Medulla oblongata (tissue), 1 donor: Measurements from ENCODE around the gene INTS1.

ENCODE experiments used
- DNase-seq: peaks from one replicate; pipeline ENCODE4 v3.0.0-alpha.2; 2015; ENCODE audit errors: extremely low spot score

The INTS1 gene

DNA sequence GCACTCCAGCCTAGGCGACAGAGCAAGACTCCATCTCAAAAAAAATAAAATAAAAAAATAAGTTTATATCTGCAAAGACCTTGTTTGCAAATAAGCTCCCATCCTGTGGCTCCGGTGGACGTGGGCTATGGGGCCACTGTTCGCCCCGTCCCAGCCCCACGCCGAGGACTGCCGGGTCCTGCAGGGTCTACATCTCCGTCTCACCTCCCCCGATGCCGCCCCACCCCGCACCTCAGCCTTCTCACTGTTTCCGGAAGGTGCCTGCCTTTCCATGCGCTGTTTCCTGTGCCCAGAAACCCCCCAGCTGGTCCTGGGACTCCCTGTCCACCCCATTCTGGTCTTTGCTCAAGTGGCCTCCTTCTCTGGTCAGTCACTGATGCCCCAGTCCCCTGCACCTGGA, 5.0 kb upstream of the INTS1 start:
- DNase-seq: no peak

DNA sequence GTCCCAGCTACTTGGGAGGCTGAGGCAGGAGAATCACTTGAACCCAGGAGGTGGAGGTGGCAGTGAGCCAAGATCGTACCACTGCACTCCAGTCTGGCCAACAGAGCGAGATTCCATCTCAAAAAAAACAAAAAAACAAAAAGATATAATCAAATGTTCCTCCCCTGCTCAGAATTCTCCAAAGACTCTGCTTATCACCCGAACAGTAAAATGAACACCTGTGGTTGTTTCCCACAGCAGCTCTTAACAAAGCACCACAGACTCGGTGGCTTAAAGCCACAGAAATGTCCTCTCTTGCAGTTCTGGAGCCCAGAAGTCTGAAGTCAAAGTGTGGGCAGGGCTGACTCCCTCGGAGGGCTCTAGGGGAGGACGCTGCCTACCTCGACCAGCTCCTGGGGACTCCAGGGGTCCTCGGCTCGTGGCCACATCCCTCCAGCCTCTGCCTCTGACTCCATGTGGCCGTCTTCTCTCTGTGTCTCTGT, 4.1 kb upstream of the INTS1 start:
- no peak for DNase-seq

DNA sequence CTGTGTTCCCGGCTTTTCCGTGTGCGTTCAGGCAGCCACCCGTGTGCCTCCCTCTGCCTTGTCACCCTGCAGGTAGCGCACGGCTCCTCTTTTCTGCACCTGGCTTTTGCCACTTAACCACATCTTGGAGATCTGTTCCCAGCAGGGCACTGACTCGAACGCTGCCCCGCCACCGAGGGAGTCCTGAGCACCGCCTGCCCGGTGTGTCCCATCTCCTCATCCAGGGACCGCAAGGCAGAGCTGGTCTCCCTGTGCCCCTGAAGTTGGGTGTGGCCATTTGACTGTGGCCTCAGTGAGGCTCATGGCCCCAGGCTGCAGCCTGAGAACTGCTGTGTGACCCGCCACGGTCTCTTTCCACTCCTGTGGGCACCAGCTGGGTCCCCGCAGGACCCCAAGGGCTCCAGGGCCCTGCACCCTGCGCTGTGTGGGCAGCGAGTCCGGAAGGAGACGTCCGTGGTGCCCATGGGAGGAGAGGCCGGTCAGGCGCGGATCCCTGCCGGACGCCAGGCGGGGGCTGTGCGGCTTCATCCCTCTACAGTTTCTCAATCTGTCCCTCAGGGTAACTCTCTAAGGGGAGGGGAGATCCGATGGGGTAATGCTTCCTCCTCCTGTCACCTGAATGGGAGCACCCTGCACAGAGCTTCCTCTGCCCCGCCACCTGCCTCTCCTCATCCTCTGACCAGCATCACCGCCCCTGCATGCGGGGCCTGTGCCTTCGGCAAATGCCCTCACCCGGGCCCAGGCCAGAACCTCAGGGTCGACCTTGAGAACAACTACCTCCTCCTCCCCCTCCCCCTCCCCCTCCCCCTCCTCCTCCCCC, 1.8 kb upstream of the INTS1 start:
- DNase-seq: no peak

DNA sequence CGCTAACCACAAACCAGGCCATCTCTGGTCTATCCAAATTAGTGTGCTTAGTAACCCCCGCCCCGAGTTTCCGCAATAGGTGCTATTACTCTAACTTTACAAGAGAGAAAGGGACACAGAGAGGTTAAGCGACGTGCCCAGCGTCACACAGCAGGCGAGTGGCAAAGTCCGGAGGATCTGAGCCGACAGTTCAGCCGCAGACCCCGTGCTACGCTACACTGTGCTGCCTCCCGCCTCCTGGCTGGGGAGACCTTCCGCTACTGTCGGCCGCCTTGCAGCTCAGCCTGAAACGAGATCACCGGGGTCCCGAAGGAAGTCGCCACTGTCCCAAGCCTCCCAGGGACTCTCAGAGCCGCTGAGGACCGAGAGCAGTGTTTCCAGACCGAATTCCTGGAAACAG, 799 bp downstream of the INTS1 start:
- DNase-seq: no peak

DNA sequence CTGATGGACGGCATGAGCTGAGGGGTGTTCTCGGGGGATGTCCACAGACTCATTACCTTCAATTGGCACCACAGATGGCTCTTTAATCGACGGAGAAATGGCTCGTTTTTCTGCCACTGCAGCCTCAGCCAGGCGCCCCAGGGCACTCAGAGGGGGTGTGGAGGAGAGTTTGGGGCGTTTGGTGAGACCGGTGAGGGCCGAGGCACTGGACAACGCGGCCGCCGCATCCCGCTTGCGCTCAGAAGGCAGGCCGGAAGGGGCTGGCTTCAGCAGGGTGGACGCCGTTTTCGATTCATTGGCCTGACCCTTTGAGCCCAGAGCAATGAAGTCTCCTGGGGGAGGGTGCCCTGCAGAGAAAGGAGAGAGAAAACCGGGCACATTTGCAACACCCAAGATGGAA, 1.3 kb downstream of the INTS1 start:
- DNase-seq: no peak

DNA sequence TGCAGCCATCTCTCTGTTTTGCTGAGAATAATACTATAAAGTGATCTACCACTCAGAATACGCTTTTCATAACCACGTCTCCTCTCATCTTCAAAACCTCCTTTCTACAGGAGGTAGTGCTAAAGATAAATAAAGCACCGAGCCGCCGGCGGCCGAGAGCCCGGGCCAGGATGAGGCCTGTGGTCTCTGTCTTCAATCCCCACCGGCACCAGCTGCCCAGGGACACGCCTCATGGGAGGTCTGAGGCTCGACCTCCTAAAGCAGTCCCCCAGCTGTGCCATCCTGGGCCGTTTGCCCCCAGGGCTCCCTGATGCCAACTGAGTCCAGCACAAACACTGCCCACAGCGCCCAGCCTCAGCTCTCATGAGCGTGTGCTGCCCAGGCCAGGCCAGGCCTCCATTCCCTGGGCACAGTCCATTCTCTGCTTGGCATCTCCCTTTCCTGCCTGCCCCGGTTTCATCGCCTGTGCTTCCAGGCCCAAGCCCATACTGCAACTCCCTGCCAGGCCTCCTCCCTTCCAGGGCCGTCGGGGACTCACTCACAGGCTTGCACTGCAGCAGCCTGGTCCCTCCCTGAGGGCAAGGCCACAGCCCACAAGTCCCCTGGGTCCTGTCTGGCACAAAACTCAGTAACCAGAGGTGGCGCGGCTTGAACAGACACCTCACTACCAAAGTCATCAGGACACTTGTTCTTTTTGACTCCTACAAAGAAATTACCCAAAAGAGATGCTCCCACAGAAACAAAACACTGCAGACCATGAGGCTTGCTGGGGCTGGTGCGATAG, 2.5 kb downstream of the INTS1 start:
- no peak for DNase-seq

DNA sequence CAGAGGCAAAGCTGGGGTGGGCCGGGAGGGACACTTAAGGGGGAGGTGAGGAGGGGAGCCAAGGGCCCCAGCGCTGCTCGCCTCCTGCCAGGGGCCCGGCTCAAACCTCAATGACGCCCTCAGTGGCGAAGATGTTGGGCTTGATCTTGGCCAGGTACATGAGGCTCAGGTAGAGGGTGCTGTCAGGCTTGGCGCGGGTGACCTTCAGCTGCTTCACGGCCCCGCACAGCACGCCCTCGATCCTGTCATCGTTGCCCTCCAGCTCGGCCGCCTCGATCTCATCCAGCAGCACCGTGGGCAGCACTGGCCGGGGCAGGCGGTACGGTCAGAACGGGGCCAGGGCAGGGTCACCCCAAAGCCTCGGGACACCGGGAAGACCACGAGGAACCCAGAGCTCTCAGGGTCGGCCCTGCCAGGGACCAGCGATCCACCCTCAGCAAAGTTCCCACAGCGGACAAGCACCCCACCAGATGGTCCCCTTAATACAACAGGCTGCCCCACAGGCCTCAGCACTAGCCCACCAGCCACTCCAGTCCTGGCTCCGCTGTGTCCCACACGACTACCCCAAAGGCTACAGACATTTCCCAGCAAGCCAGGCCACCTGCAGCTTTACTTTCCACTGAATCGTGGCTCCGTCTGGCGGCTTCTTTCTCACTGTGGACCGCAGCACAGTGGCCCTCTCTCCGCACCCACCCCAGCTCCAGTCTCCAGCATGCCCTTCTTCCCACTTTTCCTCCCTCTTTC, 4.0 kb downstream of the INTS1 start:
- DNase-seq: no peak

DNA sequence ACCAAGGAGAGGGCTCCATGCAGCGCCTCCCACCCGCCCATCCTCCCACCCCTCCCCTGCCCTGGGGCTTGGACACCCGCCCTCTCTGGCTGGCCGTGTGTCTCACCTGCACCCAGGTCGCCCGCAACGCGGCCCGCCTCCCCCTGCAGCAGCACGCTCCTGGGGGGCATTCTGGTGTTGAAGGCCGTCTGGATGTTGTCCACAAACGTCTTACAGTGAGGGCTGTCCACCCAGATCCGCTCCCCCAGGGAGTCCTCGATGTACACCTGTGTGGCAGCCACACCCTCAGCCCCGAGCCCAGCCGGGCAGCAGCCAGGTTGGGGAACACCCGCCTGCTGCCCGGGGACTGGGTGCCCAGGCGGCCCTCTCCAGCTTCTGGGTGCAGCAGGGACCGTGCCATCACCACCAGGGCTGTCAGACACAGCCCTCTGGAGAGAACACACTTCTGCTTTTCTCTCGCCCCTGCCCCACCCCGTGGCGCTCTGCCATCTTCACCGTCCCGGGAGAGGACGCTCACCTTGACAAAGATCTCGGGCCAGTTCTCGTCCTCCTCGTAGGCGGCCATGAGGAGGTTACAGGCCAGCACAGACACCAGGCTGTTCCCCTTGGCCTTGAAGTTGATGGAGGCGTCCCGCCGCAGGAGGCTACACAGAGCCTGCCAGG, 4.7 kb downstream of the INTS1 start:
- DNase-seq: no peak

DNA sequence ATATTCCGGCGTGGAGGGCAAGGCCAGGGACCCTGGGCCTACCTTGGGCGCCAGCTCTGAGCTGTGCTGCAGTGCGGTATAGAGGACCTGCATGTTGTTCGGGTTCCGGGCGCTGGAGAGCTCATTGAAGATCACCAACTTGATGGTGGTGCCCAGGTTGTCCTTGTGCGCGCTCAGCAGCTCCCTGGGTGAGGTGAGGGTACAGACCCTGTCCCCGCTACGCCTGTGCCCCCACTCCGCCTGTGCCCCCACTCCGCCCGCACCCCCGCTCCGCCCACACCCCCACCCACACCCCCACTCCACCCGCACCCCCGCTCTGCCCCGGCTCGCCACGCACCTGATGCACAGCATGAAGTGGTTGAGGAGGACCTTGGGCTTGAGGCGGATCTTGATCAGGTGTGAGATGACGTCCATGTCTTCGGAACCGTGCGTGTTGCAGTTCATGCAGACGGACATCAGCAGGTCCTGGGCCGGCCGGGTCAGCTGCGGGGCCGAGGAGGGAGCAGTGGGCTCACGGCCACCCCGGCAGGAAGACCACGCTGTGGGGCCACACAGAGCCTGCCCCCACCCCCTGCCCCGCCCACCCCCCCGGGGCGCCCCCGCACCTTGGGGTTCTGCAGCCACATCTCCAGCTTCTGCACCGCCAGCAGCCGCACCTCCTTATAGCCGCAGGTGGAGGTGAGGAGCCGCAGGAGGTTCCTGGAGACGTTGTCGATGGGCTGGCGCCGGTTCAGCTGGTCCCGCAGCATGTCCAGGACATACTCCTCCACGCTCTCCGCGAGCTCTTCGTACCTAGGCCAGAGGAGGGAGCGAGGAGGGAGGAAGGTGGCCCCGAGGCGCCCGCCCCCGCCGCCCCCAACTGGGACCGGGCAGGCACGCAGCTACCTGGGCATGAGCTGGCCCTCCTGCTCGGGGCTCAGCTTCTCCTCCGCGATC, 5.6 kb downstream of the INTS1 start:
- no peak for DNase-seq

DNA sequence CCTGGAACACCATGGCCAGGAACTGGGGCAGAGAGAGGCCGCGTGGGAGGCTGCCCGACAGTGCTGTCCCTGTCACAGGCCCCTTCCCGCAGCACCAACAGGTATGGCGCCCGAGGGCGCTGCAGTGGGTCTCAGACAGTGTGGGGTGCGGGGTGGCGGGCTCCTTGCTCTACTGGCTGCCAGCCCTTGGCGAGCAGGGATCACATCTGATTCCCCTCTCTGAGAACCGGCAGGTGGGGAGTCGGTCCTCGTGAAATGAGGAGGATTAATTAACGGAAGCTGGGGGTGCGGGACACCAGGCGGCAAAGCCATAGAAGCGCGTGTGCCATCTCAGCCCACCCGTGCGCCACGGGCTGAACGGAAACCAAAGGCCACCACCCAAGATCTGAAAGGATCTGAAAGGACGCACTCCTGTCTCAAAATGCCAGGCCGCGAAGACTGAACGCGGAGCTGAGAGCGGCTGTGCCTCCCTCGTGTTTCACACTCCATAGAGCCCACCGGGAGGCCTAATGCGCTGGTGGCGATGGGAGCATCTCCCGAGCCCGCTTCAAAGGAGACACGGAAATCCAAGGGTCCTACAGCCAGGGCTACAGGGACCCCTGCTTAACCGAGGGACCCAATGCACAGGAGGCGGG, 6.8 kb downstream of the INTS1 start:
- DNase-seq: no peak

DNA sequence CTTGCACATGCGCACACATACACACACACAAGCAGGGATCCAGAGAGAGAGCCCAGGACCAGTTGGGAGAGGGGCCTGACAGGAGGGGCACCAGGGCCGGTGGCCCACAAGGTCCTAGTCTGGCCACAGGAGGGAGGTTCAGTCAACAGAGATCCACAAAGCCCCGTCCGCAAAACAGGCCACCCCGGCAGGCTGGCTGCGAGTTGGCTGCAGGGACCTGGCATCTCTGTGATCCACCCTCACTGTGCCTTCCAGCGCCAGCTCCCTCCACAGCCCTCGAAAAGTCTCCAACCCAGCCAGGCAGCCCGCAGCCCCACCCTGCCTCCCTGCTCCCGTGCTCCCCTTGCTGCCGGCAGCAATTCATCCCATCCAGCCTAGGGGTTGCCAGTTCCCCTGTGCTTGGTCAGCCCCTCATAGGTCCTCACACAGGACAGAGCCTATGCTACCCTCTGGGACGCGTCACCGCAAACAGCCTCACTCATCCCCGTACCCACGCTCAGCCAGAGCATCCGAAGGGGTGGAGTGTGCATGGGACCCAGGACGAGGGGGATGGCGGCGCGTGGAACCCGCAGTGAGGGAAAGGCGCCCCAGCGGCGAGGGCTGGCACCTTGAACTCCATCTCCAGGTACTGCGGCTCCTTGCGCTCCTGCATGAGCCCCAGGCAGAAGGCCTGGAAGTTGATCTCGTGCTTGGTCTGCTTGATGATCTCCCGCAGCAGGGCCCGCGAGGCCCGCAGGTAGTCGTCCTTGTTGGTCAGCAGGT, 7.5 kb downstream of the INTS1 start:
- no peak for DNase-seq

DNA sequence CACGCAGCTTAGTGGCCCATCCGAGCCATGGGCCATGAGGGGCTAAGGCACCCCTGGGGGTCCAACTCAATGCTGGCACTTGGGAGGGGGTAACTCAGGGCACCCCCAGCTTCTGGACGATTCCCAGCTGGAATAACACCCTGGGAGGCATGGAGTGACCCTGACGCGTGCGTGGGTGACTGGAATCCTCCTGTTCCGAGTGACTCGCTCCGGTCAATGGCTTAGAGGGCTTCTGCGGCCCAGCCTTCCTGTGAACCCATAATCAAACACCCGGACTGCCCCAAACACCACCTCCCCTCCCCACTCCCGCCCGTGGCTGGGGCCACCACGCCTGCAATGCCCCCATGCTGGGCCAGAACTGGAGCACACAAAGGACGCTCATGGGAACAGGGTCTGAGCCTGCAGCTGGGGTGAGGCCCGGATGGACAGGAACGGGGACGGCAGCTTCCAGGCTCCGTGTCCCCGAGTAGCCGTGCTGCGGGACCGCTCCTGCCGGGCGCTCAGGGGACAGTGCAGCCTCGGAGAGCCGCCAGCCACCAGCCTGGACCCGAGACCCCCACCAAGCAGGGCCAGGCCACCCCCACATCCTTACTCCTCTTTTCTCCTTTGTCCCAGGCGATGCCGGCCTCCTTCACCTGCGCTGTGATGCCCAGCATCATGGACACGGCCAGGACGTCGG, 8.5 kb downstream of the INTS1 start:
- no peak for DNase-seq

DNA sequence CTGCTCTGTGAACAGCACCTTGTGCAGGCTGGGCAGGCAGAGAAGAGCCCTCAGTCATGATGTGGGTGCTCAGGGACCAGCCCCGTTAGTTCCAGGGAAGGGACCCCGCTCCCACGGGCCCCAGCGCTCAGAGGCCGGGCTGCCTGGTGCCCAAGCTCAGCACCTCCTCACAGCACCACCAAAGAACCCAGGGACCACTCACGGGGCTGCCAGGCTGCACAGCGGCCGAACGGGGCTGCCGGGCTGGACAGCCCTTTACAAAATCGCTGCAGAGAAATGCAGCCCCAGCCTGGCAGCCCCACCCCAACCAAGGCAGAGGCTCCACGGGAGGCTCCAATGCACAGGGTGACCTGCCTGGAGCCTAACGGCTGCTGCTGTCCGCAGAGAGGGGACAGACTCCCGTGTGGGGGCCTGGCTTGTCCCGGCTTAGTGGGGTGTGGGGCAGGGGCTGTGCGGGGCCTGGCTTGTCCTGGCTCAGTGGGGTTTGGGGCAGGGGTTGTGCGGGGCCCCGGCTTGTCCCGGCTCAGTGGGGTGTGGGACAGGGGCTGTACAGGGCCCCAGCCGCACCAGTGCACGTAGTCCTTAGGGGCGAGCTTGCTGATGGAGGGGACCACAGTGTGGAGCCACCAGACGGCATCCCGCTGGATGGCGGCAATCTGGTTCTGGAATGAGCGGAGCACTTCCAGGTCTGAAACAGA, 9.2 kb downstream of the INTS1 start:
- no peak for DNase-seq

DNA sequence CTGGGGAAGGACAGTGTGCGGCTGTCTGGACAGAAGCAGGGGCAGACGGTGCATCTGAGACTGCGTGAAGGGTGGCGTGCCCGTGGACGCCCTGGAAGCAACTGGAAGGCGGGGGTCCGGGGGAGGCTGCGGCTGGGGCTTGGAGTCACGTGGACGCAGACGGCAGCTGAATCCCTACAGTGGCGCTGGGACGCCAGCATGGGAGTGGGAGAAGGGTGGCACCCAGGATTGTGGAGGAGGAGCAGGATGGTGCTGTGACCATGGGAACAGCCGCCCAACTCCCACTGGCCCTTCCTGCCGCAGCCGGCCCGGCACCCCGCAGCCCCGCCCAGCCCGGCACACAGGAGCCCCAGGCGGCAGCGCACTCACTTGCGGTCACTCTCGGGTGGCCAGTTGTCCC, 9.7 kb downstream of the INTS1 start:
- DNase-seq: no peak

DNA sequence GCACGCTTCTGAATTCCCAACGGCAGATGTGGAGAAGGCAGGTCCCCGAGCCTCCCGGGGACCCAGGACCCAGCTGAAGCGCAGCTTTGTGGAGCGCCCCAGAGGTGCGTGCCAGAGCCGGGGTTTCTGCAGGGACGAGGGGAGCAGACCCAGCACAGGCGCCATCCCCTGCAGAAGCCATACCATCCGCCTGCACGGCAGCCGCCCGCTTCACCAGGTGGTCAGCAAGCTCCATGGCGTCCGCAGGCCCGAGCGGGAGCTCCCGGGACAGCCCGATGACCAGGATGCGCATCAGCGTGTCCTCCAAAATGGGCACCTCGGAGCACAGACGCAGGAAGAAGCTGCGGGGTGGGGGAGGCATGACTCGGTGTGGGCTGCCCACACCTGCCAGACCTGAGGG, 10.6 kb downstream of the INTS1 start:
- DNase-seq: no peak

DNA sequence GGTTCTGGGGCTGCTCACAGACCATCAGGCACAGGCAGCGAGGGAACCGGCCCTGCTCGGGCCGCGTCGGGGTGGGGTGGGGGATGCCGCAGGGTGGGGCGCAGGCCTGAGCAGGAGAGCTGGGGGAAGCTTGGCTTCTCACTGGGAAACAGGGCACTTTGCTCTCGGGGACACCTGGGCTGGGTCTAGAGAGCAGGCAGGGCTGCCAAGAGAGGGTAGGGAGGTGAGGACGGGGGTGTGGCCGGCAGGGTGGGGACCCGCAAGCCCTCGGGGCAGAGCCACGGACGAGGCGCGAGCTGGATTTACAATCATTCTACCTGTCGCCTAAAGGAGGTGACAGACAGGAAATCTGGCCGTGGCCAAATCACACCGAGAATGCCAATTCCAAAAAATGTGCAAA, 11.1 kb downstream of the INTS1 start:
- DNase-seq: no peak

DNA sequence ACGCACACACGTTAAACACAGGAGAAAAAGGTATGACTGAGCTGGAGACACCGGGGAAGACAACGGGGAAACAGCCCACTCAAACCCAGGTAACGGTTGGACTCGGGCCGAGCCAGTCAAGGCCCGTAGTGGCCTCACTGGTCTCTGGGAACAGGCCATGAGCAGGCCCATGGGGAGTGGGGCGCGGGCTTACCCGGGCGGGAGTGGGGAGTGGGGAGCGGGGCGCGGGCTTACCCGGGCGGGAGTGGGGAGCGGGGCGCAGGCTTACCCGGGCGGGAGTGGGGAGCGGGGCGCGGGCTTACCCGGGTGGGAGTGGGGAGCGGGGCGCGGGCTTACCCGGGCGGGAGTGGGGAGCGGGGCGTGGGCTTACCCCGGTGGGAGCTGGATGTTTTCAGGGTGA, 11.5 kb downstream of the INTS1 start:
- DNase-seq: no peak

DNA sequence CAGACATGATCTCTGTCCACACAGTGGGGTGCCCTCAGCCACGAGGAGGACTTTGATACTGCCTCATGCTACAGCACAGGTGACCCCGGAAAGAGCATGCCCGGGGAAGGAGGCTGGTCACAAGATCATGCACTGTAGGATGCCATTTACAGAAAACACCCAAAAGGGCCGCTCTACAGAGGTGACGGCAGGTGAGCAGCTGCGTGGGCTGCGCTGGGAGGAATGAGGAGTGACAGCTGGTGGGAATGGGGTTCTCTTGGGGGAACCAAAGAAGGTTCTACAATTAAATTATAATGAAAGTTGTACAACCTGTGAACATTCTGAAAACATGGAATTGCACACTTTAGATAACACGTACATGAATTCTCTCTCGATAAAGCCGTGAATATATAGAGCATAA, 12.0 kb downstream of the INTS1 start:
- no peak for DNase-seq
